Mesodermal cell (in vitro differentiated cells): ENCODE data around the gene PPP1R1C.
A peak's percentile ranks its signal among the peaks of the same experiment; 100 is the strongest.
"Not testable (repeated sequence)": the region's sequence is repeated elsewhere in the genome, so short reads cannot be mapped to it uniquely, and the experiment has no call there.

Source experiments
- H3K27ac ChIP-seq: 2 replicates; pipeline ENCODE4 v1.7.0; 2013; ENCODE audit warnings: mild to moderate bottlenecking, low read depth, low read length, moderate library complexity; ENCODE audit not compliant: severe bottlenecking
- H3K36me3 ChIP-seq: 2 replicates; pipeline ENCODE4 v1.7.1; 2013; ENCODE audit warnings: mild to moderate bottlenecking, low read length, moderate library complexity; ENCODE audit not compliant: control insufficient read depth, insufficient read depth
- H3K4me1 ChIP-seq: one replicate; pipeline ENCODE4 v1.7.1; 2013; ENCODE audit warnings: mild to moderate bottlenecking, low read length; ENCODE audit not compliant: insufficient read depth, control insufficient read depth, poor library complexity, severe bottlenecking
- H3K4me3 ChIP-seq: 2 replicates; pipeline ENCODE4 v1.7.0; 2013; ENCODE audit warnings: low read length, control low read depth, mild to moderate bottlenecking; ENCODE audit not compliant: insufficient read depth, poor library complexity, severe bottlenecking; ENCODE audit errors: extremely low read depth
- H3K9me3 ChIP-seq: 2 replicates; pipeline ENCODE4 v1.7.1; 2013; ENCODE audit warnings: mild to moderate bottlenecking, low read length, moderate library complexity; ENCODE audit not compliant: control insufficient read depth
- WGBS, 2 experiments: methylation state at CpG; one replicate each; pipeline ENCODE4 v1.1.5; 2013; ENCODE audit warnings: missing lambda C conversion rate in 2 of 2; ENCODE audit not compliant: insufficient coverage in 2 of 2; 5-methylcytosine and 5-hydroxymethylcytosine counted together

Gene PPP1R1C

DNA sequence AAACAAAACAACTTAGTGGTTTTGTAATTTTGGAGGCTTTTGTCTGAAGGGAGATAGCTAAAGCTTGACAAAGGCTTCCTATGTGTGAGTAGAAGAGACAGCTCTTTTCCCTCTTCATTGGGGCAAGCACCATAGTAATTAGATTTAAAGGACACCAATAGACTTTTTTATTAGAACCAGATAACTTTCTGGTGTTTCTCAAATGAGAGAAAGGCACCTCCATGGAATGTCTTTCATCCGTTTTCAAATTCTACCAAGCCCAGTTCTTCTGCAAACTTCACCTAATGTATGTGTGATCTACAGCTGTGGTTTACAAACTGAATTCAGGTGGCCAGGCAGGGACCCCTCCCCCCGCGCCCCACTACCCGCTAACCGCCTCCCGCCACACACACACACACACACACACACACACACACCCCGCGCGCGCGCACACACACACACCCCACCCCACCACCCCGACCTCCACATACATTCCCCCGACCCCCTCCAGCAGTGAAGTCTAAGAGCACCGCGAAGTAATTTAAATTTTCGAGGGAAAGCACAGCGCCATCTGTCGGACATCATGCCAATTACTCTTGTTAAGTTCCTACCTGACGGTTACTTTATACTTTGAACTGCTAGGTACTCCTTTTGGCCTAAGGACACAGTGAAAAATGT is 31.6 kb upstream of the PPP1R1C start:
- Histone ChIP-seq H3K4me1 (peaks cover 7% of the 10 kb centered on the region), H3K27ac (no peak overlapping the region), H3K36me3 (no peaks in the 10 kb centered on the region), H3K9me3 (no peaks in the 10 kb centered on the region), H3K4me3 (peak overlapping the region; percentile 32)
- WGBS, 2 experiments, result 0 to 10% methylated on average over 1 to 6 of the region's 19 CpGs

- H3K36me3 ChIP-seq, result no peaks in the 10 kb centered on the region
- no peaks in the 10 kb centered on the region for H3K9me3 ChIP-seq
- WGBS, 2 experiments, result 6 to 13% methylated on average over 3 of the region's 4 CpGs
- peaks cover 7% of the 10 kb centered on the region for H3K4me1 ChIP-seq
- H3K4me3 ChIP-seq, result peak overlapping the region; percentile 32
- no peak overlapping the region for H3K27ac ChIP-seq
Measured at GRCh38 chr2:181954538-181954883, 31.1 kb upstream of the PPP1R1C start.

- Histone ChIP-seq H3K27ac (no peak overlapping the region), H3K4me1 (peaks cover 7% of the 10 kb centered on the region), H3K9me3 (no peaks in the 10 kb centered on the region), H3K4me3 (no peak overlapping the region), H3K36me3 (no peaks in the 10 kb centered on the region)
- no CpG with 5 or more reads among the region's 1 CpG for WGBS, 2 experiments
Measured at GRCh38 chr2:181955010-181955409, 30.6 kb upstream of the PPP1R1C start.

DNA sequence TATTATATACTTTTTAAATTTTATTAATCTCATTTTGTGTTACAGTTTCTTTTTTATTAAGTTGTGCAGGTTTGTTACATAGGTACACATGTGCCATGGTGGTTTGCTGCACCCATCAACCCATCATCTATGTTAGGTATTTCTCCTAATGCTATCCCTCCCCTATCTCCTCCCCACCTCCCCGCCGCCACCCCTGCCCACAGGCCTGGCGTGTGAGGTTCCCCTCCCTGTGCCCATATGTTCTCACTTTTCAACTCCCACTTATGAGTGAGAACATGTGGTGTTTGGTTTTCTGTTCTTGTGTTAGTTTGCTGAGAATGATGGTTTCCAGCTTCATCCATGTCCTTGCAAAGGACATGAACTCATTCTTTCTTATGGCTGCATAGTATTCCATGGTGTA is 29.8 kb upstream of the PPP1R1C start:
- 80% methylated on average over 1 of the region's 3 CpGs; no CpG with 5 or more reads in 1 of the 2 experiments for WGBS, 2 experiments
- H3K4me1 ChIP-seq, H3K27ac ChIP-seq, H3K4me3 ChIP-seq, H3K36me3 ChIP-seq, H3K9me3 ChIP-seq: not testable (repeated sequence)

- Histone ChIP-seq H3K27ac (no peak overlapping the region), H3K4me3 (no peak overlapping the region), H3K36me3 (no peaks in the 10 kb centered on the region), H3K4me1 (no peaks in the 10 kb centered on the region), H3K9me3 (no peaks in the 10 kb centered on the region)
- WGBS, 2 experiments, result 87 to 92% methylated on average over 2 to 4 of the region's 4 CpGs
Measured at GRCh38 chr2:181957668-181958067, 28.0 kb upstream of the PPP1R1C start.

DNA sequence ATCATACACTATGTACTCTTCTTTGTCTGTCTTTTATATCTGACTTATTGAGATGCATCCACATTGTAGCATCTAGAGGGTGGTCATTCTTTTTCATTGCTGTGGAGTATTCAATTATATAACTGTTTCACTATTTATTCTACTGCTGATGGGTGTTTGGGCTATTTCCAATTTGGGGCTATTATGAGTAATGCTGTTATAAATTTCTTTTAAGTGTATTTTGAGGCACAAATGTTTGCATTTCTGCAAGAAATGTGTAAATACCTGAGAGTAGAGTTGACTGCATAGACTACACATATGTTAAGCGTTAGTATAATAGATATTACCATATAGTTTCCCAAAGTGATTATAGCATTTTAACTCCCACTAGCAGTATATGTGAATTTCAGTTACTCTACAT is 26.9 kb upstream of the PPP1R1C start:
- WGBS, 2 experiments, result no CpG with 5 or more reads among the region's 1 CpG
- Histone ChIP-seq H3K4me3 (no peak overlapping the region), H3K36me3 (no peaks in the 10 kb centered on the region), H3K27ac (no peak overlapping the region), H3K9me3 (no peaks in the 10 kb centered on the region), H3K4me1 (no peaks in the 10 kb centered on the region)

GRCh38 chr2:181959508-181959907 is 26.1 kb upstream of the PPP1R1C start:
- no peaks in the 10 kb centered on the region for H3K9me3 ChIP-seq
- H3K27ac ChIP-seq, result no peak overlapping the region
- H3K36me3 ChIP-seq, result no peaks in the 10 kb centered on the region
- H3K4me1 ChIP-seq, result no peaks in the 10 kb centered on the region
- no peak overlapping the region for H3K4me3 ChIP-seq

DNA sequence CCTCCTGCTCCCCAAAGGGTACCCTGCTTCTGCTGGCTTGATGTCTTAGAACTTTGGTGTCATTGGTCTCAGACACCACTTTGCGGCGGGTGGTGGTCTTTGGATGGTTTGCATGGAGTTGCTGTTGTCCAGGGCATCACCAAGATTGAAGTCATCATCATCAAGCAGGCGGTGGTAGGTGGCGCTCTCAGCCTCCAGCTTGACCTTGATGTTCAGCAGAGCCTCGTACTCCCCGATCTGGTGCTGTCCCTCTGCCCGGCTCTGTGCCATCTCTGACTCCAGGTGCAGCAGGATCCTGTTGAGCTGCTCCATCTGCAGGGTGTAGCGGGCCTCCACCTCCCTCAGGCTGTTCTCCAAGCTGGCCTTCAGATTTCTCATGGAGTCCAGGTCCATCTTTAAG is 24.5 kb upstream of the PPP1R1C start:
- WGBS, 2 experiments, result 88 to 97% methylated on average over 7 to 8 of the region's 8 CpGs
- not testable (repeated sequence) for H3K4me1 ChIP-seq, H3K4me3 ChIP-seq, H3K27ac ChIP-seq, H3K9me3 ChIP-seq, H3K36me3 ChIP-seq

GRCh38 chr2:181962142-181962541 is 23.5 kb upstream of the PPP1R1C start:
- 91 to 92% methylated on average over 19 to 20 of the region's 20 CpGs for WGBS, 2 experiments
- Histone ChIP-seq H3K27ac (no peak overlapping the region), H3K36me3 (no peaks in the 10 kb centered on the region), H3K4me1 (no peaks in the 10 kb centered on the region), H3K9me3 (no peaks in the 10 kb centered on the region), H3K4me3 (no peak overlapping the region)

DNA sequence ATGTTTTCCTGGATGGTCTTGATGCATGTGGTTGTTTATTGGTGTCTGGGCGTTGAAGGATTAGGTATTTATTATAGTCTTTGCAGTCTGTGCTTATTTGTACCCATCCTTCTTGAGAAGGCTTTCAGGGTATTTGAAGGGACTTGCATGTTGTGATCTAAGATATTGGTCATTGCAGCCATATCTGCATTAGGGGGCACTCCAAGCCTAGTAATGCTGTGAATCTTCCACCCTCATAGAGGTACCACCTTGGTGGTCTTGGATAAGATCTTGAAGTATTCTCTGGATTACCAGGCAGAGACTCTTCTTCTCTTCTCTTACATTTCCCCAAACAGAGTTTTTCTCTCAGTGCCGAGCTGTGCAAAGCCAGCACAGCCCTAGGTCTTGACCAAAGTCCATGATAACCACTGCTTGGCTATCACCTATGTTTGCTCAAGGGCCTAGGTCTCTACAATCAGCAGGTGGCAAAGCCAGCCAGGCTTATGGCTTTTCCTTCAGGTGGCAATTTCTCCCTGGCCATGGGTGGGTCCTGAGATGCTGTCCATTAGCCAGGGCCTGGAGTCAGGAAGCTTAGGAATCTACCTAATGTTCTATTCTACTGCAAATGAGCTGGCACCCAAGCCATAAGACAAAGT is 15.4 kb upstream of the PPP1R1C start:
- Histone ChIP-seq H3K27ac (no peak overlapping the region), H3K4me1 (no peaks in the 10 kb centered on the region), H3K9me3 (no peaks in the 10 kb centered on the region), H3K4me3 (no peak overlapping the region), H3K36me3 (no peaks in the 10 kb centered on the region)
- WGBS, 2 experiments, result 90 to 100% methylated on average over 1 of the region's 2 CpGs

- Histone ChIP-seq H3K27ac (no peak overlapping the region), H3K4me1 (no peaks in the 10 kb centered on the region)
Measured at GRCh38 chr2:181971032-181971431, 14.6 kb upstream of the PPP1R1C start.

More at GRCh38 chr2:181971032-181971431, 14.6 kb upstream of the PPP1R1C start:
- 93 to 100% methylated on average over 1 to 3 of the region's 3 CpGs for WGBS, 2 experiments
- Histone ChIP-seq H3K36me3 (no peaks in the 10 kb centered on the region), H3K9me3 (no peaks in the 10 kb centered on the region), H3K4me3 (no peak overlapping the region)
